ENCODE data around the gene JTB. TPM values are rescaled to one million over a fixed set of nuclear protein-coding genes. Genes with fewer than 3 reads are reported as not detected.

The JTB gene
- total and polyA plus RNA-seq, 9 of the 15 experiments (the other 6 are each of a cell fraction or from before 2014, with no cell fraction given) = 24.7 to 308 (median 151) TPM

DNA sequence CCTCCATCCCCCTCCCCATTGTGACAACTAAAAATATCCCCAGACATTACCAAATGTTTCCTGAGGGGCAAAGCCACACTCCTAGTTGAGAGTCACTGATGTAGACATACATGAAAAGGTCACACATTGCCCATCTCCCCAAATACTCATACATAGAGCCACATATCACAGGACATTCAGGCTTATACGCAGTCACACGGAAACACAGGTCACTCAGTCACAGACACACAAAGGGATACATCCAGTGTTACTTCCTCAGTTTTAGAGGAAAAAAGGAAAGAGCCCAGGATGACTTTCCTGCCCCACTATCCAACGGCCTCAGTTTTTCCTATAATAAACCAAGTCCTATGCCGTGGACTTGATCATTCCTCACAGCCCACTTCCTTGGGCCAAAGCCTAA, 16.1 kb downstream of the JTB start:
- no peaks in the 10 kb centered on the region for H3K9me1 ChIP-seq (ENCODE audit: control insufficient read depth, insufficient read depth, low read length)
- in situ Hi-C loops (cut with MboI) = no loop called here
- whole genome bisulfite sequencing (ENCODE audit: insufficient coverage, low coverage, missing lambda C conversion rate) = 71% methylated on average over 4 of the region's 4 CpGs
- peaks cover 31 to 37% of the 10 kb centered on the region in 2 experiments for H3K4me1 ChIP-seq (replicated peaks in 1 of 2; ENCODE audit: control insufficient read depth in 2 of 2, insufficient read depth in 2 of 2, low read length in 2 of 2)
- DNase-seq (ENCODE audit: extremely low read depth in 1 of 4, low spot score in 3 of 4) (no peak), FAIRE-seq (no peak), ATAC-seq (no peak)
- CTCF ChIA-PET (ENCODE audit: low intra/inter-chr PET ratio) = no interaction called here
- no peak overlapping the region for H2AFZ ChIP-seq (ENCODE audit: low read depth, low read length)
- no peaks in the 10 kb centered on the region for H3K9me3 ChIP-seq (replicated peaks; ENCODE audit: control insufficient read depth, insufficient read depth, low read depth, low read length)
- TF ChIP-seq SRSF3 (IDR thresholded peaks at IDR 0.05; ENCODE audit: insufficient read depth, low read length) (no peak), CHCHD3 (CRISPR knock-in tag; IDR thresholded peaks at IDR 0.05) (no peak), XRCC4 (IDR thresholded peaks at IDR 0.05; ENCODE audit: extremely low read depth, insufficient read depth, insufficient read length) (no peak), RFX1 (IDR thresholded peaks at IDR 0.05) (no peak), PYGO2 (tag; IDR thresholded peaks at IDR 0.05) (no peak), SMARCA4 (IDR thresholded peaks at IDR 0.05) (no peak), MNT (conservative IDR thresholded peaks at IDR 0.05) (no peak), CBFA2T2 (conservative IDR thresholded peaks at IDR 0.05) (no peak), HEY1 (CRISPR knock-in tag; IDR thresholded peaks at IDR 0.05; ENCODE audit: borderline replicate concordance) (no peak)
- intact Hi-C loops (cut with micrococcal nuclease) = no loop called here
- peaks cover 28% of the 10 kb centered on the region; the same call in 2 of the 3 replicates for H3K36me3 ChIP-seq (ENCODE audit: control insufficient read depth, insufficient read depth, low read length)
- peaks cover 67% of the 10 kb centered on the region for H3K79me2 ChIP-seq (ENCODE audit: control insufficient read depth, insufficient read depth, low read length)
- TSS peak; percentile 3 for BruUV-seq (replicated peaks)
- peaks cover 4% of the 10 kb centered on the region; the same call in 1 of the 2 replicates for H4K20me1 ChIP-seq (replicated peaks; ENCODE audit: control insufficient read depth, insufficient read depth, low read length)
- POLR2A ChIA-PET = interaction anchor here (1.0 to 1.1 kb wide), 2 partner anchors 24 to 40 kb away, joined by 3 to 6 read pairs; no protein-coding TSS in a partner anchor
- no peaks in the 10 kb centered on the region for H3K27me3 ChIP-seq (ENCODE audit: control insufficient read depth in 2 of 2, insufficient read depth in 2 of 2, low read length in 2 of 2)
- peak overlapping the region; percentile 18 to 85; a peak in 2 of 4 replicates for H3K9ac ChIP-seq (ENCODE audit: insufficient read depth in 1 of 2, low read depth in 2 of 2, low read length in 2 of 2)
- H3K4me2 ChIP-seq (ENCODE audit: insufficient read depth, low read length) = peak overlapping the region; percentile 89
- H3K4me3 ChIP-seq = peak overlapping the region; percentile 74; the same call in 1 of the 2 replicates
- H3K27ac ChIP-seq (ENCODE audit: extremely low read depth, low read depth, low read length) = no peak overlapping the region; the same call in 1 of the 3 replicates
